NCI-H2196 (cell line): ENCODE measurements around the gene PNPLA7.
"Not testable (repeated sequence)": the region's sequence is repeated elsewhere in the genome, so short reads cannot be mapped to it uniquely, and the experiment has no call there.

Experiments
- DNase-seq: peaks from one replicate; lab custom pipeline; 2025; ENCODE audit not compliant: unreplicated experiment; lab: John Stamatoyannopoulos, UW

PNPLA7 gene

GRCh38 chr9:137423514-137424291 lies 126.5 kb downstream of the PNPLA7 start:
- peak; percentile 20 for DNase-seq

- peak; percentile 97 for DNase-seq
Observed at GRCh38 chr9:137422604-137423513, 127.3 kb downstream of the PNPLA7 start, which contains the start of the genes EXD3 and NOXA1. EXD3 (minus strand) TSS chr9:137423162; CDS start chr9:137395357, 27,805 bp downstream. NOXA1 (plus strand) TSS chr9:137423393; CDS start chr9:137423530, 137 bp downstream.

- no peak for DNase-seq
Observed at GRCh38 chr9:137421838-137422603, 128.2 kb downstream of the PNPLA7 start.

- no peak for DNase-seq
Observed at GRCh38 chr9:137417161-137418021, 132.8 kb downstream of the PNPLA7 start.

GRCh38 chr9:137416563-137417151 lies 133.5 kb downstream of the PNPLA7 start:
- DNase-seq = no peak

- no peak for DNase-seq
Observed at GRCh38 chr9:137416006-137416562, 134.1 kb downstream of the PNPLA7 start.

- DNase-seq = no peak
Observed at GRCh38 chr9:137415451-137415850, 134.8 kb downstream of the PNPLA7 start.

- DNase-seq = no peak
Observed at GRCh38 chr9:137412431-137412830, 137.8 kb downstream of the PNPLA7 start.

DNA sequence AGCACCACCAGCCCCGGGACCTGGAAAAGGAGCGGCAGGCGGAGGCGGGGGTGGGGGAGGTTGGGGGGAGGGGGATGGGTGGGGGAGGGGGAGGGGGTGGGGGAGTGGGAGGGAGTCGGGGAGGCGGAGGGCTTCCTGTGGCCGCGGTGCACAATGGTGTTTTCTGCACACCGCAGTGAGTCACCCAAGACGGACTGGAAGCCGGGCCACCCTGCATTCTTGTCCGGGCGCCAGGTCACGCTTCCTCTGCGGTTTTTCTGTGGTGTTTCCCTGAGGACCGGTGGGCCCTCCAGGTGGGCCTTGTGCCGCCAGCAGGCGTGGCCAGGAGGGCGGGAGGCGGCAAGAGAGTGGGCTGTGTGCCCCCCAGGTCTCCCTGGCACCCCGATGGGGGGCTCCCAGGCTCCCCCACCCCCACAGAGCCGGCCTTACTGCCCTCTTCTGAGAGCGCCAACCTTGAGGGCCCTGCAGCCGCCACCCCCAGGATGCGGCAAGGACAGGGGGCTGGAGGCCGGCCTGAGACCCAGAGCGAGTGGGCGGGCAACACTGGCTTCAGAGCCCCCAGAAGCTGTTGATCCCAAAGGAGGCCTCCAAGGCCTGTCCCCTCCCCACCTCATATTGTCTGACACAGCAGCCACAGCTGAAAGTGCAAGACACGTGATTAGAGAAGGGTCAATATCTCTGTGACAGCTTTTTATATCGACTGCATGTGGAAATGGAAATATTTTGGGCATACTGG lies 138.4 kb downstream of the PNPLA7 start:
- DNase-seq = no peak

DNA sequence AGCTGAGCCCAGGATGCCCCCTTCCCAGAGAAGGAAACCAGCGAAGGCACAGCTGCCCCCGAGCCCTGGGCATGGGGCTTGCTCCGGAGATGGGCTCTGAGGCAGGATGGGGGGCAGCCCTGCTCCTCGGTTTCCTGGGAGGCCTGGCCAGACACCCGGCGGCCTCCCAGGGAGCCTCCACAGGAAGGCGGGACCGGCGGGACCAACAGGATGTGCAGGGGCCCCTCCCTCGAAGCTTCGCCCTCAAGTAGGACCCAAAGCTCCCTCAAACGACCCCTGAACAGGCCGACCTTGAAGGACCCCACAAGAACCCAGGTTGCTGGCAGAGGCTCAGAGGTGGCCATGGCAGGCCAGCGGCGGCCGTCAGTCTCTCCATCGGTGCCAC lies 138.9 kb downstream of the PNPLA7 start:
- no peak for DNase-seq

DNA sequence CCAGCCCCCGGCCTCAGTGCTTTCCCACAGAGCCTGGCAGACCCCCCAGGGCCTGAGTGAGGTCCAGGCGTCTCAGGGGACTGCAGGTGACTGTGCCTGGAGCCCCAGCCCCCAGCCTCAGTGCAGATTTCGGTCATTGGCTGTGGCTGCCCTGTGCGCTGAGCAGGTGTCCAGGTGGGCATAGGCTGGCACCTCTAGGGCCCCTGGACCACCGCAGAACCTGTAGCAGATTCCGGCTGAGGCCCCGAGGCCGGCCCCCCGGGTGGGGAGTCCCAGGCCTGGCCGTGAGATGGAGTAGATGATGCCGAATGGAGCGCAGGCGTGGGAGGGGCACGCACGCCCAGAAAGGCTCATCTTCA lies 139.3 kb downstream of the PNPLA7 start:
- DNase-seq = no peak

- DNase-seq = not testable (repeated sequence)
Observed at GRCh38 chr9:137410236-137410890, 139.8 kb downstream of the PNPLA7 start.
